SK-N-SH treated with all-trans-retinoic acid at 6 μM for 48 hours (cell line): Measurements from ENCODE around the gene C14orf119.

Experiments
- ATAC-seq: fragments of 200-7000 bp; cut with Tn5 transposase; 3 replicates; pipeline ENCODE4 v1.9.1; 2020; ENCODE audit warnings: mild to moderate bottlenecking, moderate library complexity
- ARNTL ChIP-seq: fragments of 450-650 bp; formaldehyde crosslinking; IDR thresholded peaks from 2 replicates; pipeline ENCODE4 v1.5.0; 2020; ENCODE audit warnings: low read depth, mild to moderate bottlenecking, moderate library complexity, borderline replicate concordance
- BACH2 ChIP-seq: fragments of 250-450 bp; sonication (Bioruptor Pico); IDR thresholded peaks from 2 replicates; pipeline ENCODE4 v1.9.0; 2021; ENCODE audit warnings: mild to moderate bottlenecking, borderline replicate concordance
- CSDC2 ChIP-seq: fragments of 250-450 bp; sonication (Bioruptor Pico); IDR thresholded peaks from 2 replicates; pipeline ENCODE4 v1.5.0; 2020; ENCODE audit warnings: mild to moderate bottlenecking, moderate library complexity
- ISL1 ChIP-seq: fragments of 250-450 bp; sonication (Bioruptor Pico); IDR thresholded peaks from 2 replicates; pipeline ENCODE4 v2.1.2; 2022; ENCODE audit warnings: mild to moderate bottlenecking, moderate library complexity
- OSR1 ChIP-seq: fragments of 250-450 bp; sonication (Bioruptor Pico); IDR thresholded peaks from 2 replicates; pipeline ENCODE4 v1.8.0; 2022; ENCODE audit warnings: moderate library complexity, mild to moderate bottlenecking, inconsistent platforms
- PPARA ChIP-seq: fragments of 250-450 bp; sonication (Bioruptor Pico); IDR thresholded peaks from 2 replicates; pipeline ENCODE4 v1.5.0; 2020; ENCODE audit warnings: mild to moderate bottlenecking, borderline replicate concordance
- RARB ChIP-seq: fragments of 250-450 bp; sonication (Bioruptor Pico); IDR thresholded peaks from 2 replicates; pipeline ENCODE4 v1.8.0; 2021; ENCODE audit warnings: mild to moderate bottlenecking, moderate library complexity
- SNAI2 ChIP-seq: fragments of 250-450 bp; sonication (Bioruptor Pico); IDR thresholded peaks from 2 replicates; pipeline ENCODE4 v1.5.0; 2020; ENCODE audit warnings: mild to moderate bottlenecking, moderate library complexity
- TCF4 ChIP-seq: fragments of 250-450 bp; sonication (Bioruptor Pico); IDR thresholded peaks from 2 replicates; pipeline ENCODE4 v1.8.0; 2021; ENCODE audit warnings: mild to moderate bottlenecking, moderate library complexity, borderline replicate concordance
- TOX ChIP-seq: fragments of 250-450 bp; sonication (Bioruptor Pico); IDR thresholded peaks from 2 replicates; pipeline ENCODE4 v1.8.0; 2021; ENCODE audit warnings: mild to moderate bottlenecking, moderate library complexity, borderline replicate concordance
- ZC3H10 ChIP-seq: fragments of 250-450 bp; sonication (Bioruptor Pico); IDR thresholded peaks from 2 replicates; pipeline ENCODE4 v1.5.1; 2021; ENCODE audit warnings: mild to moderate bottlenecking, moderate library complexity
- ZFP3 ChIP-seq: fragments of 250-450 bp; sonication (Bioruptor Pico); IDR thresholded peaks from 2 replicates; pipeline ENCODE4 v1.5.0; 2020; ENCODE audit warnings: mild to moderate bottlenecking, moderate library complexity
- ZFP30 ChIP-seq: fragments of 450-650 bp; formaldehyde crosslinking; IDR thresholded peaks from 2 replicates; pipeline ENCODE4 v1.5.0; 2022; ENCODE audit warnings: mild to moderate bottlenecking, moderate library complexity
- ZNF565 ChIP-seq: fragments of 450-650 bp; formaldehyde crosslinking; conservative IDR thresholded peaks from 2 replicates; pipeline ENCODE4 v1.5.0; 2020; ENCODE audit warnings: low read depth, mild to moderate bottlenecking, moderate library complexity
- ZNF70 ChIP-seq: fragments of 450-650 bp; formaldehyde crosslinking; IDR thresholded peaks from 2 replicates; pipeline ENCODE4 v1.5.0; 2020; ENCODE audit warnings: mild to moderate bottlenecking, moderate library complexity
- ZNF8 ChIP-seq: fragments of 450-650 bp; formaldehyde crosslinking; IDR thresholded peaks from 2 replicates; pipeline ENCODE4 v1.5.0; 2020; ENCODE audit warnings: mild to moderate bottlenecking, moderate library complexity
- TF ChIP-seq, protein P1 (sequence below): fragments of 250-450 bp; sonication (Bioruptor Pico); IDR thresholded peaks from 2 replicates; pipeline ENCODE4 v1.5.1; 2021; ENCODE audit warnings: mild to moderate bottlenecking, moderate library complexity
- TF ChIP-seq, protein P2 (sequence below): fragments of 250-450 bp; sonication (Bioruptor Pico); IDR thresholded peaks from 2 replicates; pipeline ENCODE4 v1.5.1; 2020; ENCODE audit warnings: low read depth, mild to moderate bottlenecking, moderate library complexity
- TF ChIP-seq, protein P3 (sequence below): fragments of 250-450 bp; sonication (Bioruptor Pico); IDR thresholded peaks from 2 replicates; pipeline ENCODE4 v1.5.0; 2020; ENCODE audit warnings: mild to moderate bottlenecking, moderate library complexity
- TF ChIP-seq, protein P4 (sequence below): fragments of 250-450 bp; sonication (Bioruptor Pico); IDR thresholded peaks from 2 replicates; pipeline ENCODE4 v1.8.0; 2021; ENCODE audit warnings: low read depth, mild to moderate bottlenecking, moderate library complexity, borderline replicate concordance
- TF ChIP-seq, protein P5 (sequence below): fragments of 250-450 bp; sonication (Bioruptor Pico); IDR thresholded peaks from 2 replicates; pipeline ENCODE4 v1.8.0; 2020; ENCODE audit warnings: mild to moderate bottlenecking, moderate library complexity, borderline replicate concordance

Gene C14orf119

DNA sequence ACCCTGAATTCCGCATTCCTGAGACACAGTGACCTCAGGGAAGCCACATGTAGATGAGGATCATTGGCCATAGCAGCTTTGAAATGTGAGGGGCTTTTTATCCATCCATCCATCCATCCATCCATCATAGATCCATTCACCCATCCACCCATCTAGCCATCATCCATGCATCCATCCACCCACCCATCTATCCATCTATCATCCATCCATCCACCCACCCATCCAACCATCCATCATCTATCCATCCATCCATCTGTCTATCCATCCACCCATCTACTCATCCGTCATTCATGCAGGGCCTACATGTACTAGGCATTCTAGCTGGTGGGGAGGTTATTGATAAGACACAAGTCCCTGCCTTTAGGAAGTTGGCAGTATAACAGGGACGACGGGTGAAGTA lies 51.7 kb downstream of the C14orf119 start:
- TF ChIP-seq RARB (CRISPR knock-in tag) = no peak
- TF ChIP-seq BACH2 (CRISPR knock-in tag) = no peak
- no peak for TF ChIP-seq OSR1 (CRISPR knock-in tag)
- no peak for TF ChIP-seq ARNTL (CRISPR knock-in tag)
- TF ChIP-seq ZC3H10 (CRISPR knock-in tag) = no peak
- TF ChIP-seq, protein P1, sequence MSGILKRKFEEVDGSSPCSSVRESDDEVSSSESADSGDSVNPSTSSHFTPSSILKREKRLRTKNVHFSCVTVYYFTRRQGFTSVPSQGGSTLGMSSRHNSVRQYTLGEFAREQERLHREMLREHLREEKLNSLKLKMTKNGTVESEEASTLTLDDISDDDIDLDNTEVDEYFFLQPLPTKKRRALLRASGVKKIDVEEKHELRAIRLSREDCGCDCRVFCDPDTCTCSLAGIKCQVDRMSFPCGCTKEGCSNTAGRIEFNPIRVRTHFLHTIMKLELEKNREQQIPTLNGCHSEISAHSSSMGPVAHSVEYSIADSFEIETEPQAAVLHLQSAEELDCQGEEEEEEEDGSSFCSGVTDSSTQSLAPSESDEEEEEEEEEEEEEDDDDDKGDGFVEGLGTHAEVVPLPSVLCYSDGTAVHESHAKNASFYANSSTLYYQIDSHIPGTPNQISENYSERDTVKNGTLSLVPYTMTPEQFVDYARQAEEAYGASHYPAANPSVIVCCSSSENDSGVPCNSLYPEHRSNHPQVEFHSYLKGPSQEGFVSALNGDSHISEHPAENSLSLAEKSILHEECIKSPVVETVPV (CRISPR knock-in tag) = no peak
- no peak for TF ChIP-seq ZFP30
- no peak for TF ChIP-seq PPARA (CRISPR knock-in tag)
- TF ChIP-seq, protein P2, sequence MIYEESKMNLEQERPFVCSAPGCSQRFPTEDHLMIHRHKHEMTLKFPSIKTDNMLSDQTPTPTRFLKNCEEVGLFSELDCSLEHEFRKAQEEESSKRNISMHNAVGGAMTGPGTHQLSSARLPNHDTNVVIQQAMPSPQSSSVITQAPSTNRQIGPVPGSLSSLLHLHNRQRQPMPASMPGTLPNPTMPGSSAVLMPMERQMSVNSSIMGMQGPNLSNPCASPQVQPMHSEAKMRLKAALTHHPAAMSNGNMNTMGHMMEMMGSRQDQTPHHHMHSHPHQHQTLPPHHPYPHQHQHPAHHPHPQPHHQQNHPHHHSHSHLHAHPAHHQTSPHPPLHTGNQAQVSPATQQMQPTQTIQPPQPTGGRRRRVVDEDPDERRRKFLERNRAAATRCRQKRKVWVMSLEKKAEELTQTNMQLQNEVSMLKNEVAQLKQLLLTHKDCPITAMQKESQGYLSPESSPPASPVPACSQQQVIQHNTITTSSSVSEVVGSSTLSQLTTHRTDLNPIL (CRISPR knock-in tag) = no peak
- no peak for TF ChIP-seq ZNF8 (CRISPR knock-in tag)
- TF ChIP-seq TCF4 (CRISPR knock-in tag) = no peak
- TF ChIP-seq ZFP3 (CRISPR knock-in tag) = no peak
- TF ChIP-seq TOX = no peak
- TF ChIP-seq ZNF70 (CRISPR knock-in tag) = no peak
- TF ChIP-seq, protein P3, sequence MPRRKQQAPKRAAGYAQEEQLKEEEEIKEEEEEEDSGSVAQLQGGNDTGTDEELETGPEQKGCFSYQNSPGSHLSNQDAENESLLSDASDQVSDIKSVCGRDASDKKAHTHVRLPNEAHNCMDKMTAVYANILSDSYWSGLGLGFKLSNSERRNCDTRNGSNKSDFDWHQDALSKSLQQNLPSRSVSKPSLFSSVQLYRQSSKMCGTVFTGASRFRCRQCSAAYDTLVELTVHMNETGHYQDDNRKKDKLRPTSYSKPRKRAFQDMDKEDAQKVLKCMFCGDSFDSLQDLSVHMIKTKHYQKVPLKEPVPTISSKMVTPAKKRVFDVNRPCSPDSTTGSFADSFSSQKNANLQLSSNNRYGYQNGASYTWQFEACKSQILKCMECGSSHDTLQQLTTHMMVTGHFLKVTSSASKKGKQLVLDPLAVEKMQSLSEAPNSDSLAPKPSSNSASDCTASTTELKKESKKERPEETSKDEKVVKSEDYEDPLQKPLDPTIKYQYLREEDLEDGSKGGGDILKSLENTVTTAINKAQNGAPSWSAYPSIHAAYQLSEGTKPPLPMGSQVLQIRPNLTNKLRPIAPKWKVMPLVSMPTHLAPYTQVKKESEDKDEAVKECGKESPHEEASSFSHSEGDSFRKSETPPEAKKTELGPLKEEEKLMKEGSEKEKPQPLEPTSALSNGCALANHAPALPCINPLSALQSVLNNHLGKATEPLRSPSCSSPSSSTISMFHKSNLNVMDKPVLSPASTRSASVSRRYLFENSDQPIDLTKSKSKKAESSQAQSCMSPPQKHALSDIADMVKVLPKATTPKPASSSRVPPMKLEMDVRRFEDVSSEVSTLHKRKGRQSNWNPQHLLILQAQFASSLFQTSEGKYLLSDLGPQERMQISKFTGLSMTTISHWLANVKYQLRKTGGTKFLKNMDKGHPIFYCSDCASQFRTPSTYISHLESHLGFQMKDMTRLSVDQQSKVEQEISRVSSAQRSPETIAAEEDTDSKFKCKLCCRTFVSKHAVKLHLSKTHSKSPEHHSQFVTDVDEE (CRISPR knock-in tag) = no peak
- TF ChIP-seq ZNF565 = no peak
- TF ChIP-seq CSDC2 (CRISPR knock-in tag) = no peak
- TF ChIP-seq, protein P4, sequence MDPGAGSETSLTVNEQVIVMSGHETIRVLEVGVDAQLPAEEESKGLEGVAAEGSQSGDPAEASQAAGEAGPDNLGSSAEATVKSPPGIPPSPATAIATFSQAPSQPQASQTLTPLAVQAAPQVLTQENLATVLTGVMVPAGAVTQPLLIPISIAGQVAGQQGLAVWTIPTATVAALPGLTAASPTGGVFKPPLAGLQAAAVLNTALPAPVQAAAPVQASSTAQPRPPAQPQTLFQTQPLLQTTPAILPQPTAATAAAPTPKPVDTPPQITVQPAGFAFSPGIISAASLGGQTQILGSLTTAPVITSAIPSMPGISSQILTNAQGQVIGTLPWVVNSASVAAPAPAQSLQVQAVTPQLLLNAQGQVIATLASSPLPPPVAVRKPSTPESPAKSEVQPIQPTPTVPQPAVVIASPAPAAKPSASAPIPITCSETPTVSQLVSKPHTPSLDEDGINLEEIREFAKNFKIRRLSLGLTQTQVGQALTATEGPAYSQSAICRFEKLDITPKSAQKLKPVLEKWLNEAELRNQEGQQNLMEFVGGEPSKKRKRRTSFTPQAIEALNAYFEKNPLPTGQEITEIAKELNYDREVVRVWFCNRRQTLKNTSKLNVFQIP (CRISPR knock-in tag) = no peak
- ATAC-seq = no peak

DNA sequence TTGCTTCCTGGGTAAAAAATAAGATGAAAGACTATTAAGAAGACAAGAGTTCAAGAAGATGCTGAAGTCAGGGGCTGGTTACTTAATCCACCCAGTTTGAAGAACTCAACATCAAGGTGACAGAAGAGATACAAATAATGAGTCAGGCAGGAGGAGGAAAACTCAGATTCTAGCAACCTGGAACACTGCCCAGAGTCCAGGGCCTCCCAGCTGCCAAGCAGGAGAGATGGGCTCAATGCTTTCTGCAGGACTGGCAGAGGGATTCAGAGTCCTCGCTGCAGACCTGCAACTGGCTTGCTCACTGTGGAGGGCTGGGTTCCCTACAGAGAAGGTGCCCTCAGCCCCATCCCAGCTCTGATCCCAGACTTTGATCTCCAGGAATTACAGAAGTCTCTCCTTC lies 52.4 kb downstream of the C14orf119 start:
- ATAC-seq = peak; percentile 73
- TF ChIP-seq, protein P2 (CRISPR knock-in tag) = no peak
- TF ChIP-seq ARNTL (CRISPR knock-in tag) = no peak
- TF ChIP-seq ZFP3 (CRISPR knock-in tag) = no peak
- TF ChIP-seq CSDC2 (CRISPR knock-in tag) = no peak
- TF ChIP-seq ZFP30 = no peak
- TF ChIP-seq ZNF8 (CRISPR knock-in tag) = no peak
- TF ChIP-seq TCF4 (CRISPR knock-in tag) = no peak
- no peak for TF ChIP-seq ISL1 (CRISPR knock-in tag)

DNA sequence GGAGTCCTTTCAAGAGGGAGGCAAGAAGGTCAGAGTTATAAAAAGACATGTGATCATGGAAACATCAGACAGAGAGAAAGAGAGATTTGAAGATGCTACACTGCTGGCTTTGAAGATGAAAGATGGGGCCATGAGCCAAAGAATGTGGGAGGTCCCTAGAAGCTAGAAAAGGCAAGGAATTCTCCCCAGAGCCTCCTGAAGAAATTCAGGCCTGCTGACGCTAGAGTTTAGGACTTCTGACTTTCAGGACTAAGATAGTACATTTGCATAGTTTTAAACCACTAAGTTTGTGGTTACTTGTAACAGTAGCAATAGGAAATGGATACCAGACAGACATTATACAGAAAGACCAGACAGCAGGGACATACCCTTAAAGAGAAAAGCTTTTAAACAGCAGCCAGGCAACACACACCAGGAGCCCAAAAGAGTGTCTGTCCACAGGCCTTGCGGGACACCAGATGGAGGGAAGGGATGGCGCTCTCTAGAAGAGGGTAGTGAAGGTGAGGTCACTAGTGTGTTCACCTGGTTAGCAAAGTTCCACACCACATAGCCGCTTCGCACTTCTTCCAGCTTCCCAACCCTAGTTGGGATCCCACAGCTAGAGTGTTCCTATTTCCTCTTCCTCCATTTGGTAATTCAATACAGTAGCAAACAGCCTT lies 53.4 kb downstream of the C14orf119 start:
- no peak for TF ChIP-seq ZFP3 (CRISPR knock-in tag)
- TF ChIP-seq, all 23 proteins: peak for 0
- no peak for ATAC-seq

DNA sequence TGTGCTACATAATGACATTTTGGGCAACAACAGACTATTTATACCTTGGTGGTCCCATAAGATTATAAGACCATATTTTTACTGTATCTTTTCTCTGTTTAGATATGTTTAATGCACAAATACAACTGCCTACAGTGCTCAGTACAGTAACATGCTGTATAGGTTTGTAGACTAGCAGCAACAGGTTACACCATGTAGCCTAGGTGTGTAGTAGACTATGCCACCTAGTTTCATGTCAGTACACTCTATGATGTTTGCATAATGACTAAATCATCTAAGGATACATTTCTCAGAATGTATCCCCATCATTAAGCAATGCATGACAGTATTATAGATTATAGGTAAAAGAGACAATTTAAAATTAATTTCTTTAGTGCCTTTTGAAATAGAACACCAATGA lies 54.4 kb downstream of the C14orf119 start:
- no peak for TF ChIP-seq ZNF565
- TF ChIP-seq BACH2 (CRISPR knock-in tag) = no peak
- TF ChIP-seq, protein P5, sequence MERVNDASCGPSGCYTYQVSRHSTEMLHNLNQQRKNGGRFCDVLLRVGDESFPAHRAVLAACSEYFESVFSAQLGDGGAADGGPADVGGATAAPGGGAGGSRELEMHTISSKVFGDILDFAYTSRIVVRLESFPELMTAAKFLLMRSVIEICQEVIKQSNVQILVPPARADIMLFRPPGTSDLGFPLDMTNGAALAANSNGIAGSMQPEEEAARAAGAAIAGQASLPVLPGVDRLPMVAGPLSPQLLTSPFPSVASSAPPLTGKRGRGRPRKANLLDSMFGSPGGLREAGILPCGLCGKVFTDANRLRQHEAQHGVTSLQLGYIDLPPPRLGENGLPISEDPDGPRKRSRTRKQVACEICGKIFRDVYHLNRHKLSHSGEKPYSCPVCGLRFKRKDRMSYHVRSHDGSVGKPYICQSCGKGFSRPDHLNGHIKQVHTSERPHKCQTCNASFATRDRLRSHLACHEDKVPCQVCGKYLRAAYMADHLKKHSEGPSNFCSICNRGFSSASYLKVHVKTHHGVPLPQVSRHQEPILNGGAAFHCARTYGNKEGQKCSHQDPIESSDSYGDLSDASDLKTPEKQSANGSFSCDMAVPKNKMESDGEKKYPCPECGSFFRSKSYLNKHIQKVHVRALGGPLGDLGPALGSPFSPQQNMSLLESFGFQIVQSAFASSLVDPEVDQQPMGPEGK (CRISPR knock-in tag) = no peak
- no peak for TF ChIP-seq ZNF8 (CRISPR knock-in tag)
- no peak for TF ChIP-seq OSR1 (CRISPR knock-in tag)
- no peak for TF ChIP-seq ZNF70 (CRISPR knock-in tag)
- TF ChIP-seq, protein P3 (CRISPR knock-in tag) = no peak
- no peak for TF ChIP-seq SNAI2
- no peak for TF ChIP-seq CSDC2 (CRISPR knock-in tag)
- no peak for TF ChIP-seq ARNTL (CRISPR knock-in tag)

More for the DNA sequence above, 54.4 kb downstream of the C14orf119 start:
- no peak for ATAC-seq
